G401.6 (cell line): Measurements from ENCODE around the gene UCHL3.

Source experiments
- FAIRE-seq: peaks from 2 replicates; lab custom pipeline; 2012; peaks lifted over from hg19 to GRCh38; lab: Jason Lieb, UNC

Gene UCHL3

DNA sequence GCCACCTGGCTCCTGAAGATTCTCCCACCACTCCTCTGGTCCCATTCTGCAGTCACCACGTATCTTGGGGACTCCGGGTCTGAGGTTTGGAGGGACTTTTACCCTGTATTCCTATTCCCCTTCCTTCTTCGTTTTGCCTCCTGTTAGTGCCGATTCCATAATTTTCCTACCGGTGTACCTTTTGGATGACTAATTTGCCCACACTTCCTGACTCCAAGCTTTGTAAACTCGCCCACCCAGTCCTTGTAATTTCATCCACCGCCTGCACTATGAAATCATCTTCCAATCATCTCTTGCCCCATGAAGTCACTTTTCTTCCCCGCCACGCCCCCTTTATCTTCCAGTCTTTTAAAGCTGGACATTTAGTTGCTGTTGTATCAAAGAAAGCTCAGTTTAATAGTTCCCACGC lies 572 bp downstream of the UCHL3 start:
- no peak for FAIRE-seq

DNA sequence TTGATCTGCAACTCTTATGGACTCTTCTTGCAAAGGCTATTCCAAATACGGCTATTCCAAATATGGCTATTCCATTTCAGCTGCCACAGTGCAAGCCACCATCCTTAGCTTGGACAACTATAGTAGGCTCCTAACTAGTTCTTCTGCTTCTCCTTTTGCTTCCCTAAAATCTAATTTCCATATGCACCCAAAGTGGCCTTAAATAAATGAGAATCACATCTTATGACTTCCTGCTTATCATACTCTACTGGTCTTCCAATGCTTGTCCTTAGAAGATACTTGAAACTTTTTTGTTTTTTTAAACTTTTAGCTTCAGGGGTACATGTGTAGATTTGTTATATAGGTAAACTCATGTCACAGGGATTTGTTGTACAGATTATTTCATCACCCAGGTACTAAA lies 4.9 kb downstream of the UCHL3 start:
- FAIRE-seq: no peak

DNA sequence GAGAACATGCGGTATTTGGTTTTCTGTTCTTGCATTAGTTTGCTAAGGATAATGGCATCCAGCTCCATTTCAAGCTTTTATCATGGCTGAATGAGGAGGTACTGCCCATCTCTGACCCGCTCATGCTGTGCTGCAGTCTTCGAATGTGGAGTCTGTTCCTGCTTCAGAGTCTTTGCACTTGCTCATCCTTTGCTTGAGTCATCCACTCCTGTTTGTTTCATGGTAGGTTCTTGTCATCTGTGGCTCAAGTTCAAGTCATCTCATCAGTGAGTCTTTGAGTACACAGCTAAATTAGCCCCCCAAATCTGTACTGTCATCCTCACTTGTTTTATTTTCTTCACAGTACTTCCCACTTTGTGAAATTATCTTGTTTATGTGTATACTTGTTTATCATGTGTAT lies 5.4 kb downstream of the UCHL3 start:
- no peak for FAIRE-seq

DNA sequence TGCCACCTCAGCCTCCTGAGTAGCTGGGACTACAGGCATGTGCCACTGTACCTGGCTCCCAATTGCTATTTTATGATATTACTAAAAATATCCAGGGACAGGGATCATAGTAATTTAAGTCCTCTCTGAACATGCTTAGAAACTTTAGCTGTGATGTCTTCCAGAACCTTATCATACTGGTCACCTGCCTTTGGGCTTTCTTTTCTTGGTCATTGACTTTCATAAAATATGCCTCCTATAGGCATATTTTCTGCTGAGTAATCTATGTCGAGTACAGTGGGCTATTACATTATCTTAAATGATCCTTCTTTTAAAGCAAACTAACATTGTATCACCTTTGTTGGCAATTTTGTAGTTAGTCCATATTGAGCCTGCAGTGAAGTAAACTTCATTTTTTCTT lies 6.2 kb downstream of the UCHL3 start:
- no peak for FAIRE-seq

DNA sequence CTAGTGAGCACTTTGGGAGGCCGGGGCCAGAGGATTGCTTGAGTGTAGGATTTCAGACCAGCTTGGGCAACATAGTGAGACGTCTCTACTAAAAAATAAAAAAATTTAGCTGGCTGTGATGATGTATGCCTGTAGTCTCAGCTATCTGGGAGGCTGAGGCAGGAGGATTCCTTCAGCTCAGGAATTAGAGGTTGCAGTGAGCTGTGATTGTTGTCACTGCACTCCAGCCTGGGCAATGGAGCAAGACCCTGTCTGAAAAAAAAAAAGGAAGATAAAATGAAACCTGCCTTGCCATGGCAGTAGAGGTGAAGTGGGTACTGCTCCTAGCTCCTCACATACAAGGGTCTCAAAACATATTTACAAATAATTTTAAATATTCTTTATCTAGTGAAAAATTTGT lies 7.4 kb downstream of the UCHL3 start:
- FAIRE-seq: no peak

DNA sequence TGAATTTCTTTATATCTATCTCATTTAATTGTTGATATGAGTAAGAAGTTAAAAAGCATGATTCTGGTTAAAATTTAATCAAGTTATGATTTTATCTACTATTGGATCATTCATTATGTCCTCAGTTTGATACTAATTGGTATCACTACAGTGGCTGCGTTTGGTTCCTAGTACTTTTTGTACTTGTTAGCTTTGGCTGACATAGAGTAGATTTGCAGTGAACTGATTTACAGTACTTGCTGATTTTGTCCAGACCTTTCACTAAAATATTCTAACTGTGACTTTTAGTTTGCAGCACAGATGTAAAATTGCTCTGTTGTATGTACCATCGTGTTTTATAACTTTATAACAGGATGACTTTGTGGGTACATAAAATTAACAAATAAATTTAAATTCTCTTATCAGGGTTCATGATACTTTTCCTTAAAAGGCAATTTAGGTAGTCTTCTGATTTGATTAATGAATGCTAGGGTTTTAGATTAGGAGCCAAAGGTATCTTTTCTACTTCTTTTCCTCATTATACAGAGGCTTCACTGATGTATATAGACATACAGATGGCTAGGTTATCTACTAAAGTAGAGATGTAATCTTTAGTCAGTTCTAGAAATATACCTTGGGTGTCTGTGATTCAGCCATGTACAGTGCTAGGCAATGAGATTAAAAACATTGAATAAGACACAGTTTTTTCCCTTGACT lies 8.7 kb downstream of the UCHL3 start:
- FAIRE-seq: no peak

DNA sequence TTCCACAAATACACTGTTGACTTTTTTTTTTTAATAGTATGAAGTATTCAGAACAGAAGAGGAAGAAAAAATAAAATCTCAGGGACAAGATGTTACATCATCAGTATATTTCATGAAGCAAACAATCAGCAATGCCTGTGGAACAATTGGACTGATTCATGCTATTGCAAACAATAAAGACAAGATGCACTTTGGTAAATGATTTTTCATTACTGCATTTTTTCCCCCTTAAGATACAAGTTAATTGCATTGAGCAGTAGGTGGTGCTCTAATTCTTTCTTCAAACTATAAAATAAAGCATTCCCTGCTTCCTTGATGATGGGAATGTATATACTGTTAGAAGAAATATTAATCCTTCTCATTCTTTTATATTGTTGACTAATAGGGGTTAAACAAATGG lies 17.1 kb downstream of the UCHL3 start:
- peak; percentile 86 for FAIRE-seq

DNA sequence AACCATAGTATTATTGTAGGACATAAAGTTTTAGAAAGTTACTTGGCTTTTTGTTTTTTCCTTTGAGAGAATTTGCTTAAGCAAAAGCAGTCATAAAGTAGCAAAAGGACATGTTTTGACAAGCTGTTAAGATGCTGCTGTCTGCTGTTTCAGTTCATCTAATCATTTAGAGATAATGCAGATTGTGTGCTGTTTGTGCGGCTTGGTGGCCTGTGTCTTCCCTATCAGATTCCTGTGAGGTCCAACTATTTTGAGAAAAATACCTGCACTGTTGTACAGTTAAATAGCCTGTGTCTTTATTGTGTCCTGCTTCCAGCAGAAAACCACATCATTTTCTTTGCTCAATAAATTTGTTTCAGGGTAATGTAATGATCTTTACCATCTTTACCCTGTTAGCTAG lies 20.0 kb downstream of the UCHL3 start:
- no peak for FAIRE-seq

DNA sequence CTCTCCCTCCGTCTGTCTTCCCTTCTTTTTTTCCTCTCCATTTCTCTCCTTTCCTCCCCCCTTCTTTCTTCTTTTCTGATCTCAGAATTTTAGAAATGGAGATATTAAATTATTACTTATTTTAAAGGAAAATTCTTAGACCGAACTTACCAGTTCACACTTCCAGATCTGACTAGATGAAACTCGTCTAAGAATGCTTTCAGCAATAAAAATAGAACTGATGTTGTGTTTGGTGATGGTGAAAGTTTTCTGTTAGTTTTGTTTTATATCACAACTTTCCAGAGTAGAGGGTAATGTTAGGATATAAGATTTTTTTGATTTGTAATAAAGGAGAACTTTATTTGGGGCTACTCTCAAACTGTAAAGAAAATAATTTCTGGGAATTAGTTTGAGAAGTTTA lies 29.9 kb downstream of the UCHL3 start:
- peak; percentile 52 for FAIRE-seq

DNA sequence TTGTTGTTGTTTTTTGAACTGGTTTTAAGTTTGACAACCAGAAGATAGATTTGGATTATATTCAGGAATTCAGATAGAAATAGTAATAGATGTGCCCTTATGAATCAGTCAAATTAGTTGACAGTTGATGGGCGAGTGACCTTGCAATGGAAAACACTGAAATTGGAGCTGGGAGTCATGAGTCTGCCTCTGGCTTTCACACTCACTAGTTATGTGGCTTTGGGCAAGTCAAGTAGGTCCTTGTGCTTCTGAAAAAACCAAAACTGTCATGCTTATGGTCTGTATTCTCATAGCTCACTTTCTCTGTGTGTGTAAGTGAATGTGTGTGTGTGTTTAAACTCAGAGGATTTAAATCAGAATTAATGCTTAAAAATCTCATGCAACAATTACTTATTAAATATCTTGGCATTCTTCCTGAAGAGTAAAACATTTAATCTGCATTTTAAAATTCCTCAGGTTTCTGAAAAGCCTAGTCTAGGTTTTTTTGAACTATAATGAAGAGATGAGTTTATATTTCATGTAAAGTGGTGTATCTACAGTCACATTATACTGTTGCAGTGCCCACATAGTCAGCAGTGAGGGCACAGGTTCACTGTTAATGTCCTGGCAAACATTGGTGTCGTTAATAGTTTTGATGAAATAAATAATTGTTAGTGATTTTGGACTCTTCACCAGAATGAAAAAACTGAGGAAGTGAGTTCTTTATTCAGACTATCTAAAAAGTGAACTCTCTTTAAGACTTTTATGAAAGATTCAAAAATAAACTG lies 32.5 kb downstream of the UCHL3 start:
- no peak for FAIRE-seq

DNA sequence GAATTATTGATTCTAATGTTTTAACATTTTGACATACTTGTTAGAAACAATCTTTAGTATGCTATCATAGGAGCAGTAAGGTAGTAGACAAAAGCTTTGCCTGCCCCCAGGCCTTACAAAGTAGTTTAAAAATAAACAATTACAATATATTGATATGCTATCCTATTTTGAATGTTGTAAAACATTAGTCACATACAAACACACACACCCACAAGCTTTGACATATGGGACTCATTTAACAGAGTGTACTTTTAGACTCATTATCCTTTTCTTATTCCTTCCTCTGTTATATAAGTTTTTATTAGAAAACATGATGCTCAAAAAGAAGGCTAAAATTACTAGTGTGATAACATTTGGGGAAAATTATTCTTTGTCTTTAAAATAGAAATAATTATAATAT lies 33.5 kb downstream of the UCHL3 start:
- no peak for FAIRE-seq

DNA sequence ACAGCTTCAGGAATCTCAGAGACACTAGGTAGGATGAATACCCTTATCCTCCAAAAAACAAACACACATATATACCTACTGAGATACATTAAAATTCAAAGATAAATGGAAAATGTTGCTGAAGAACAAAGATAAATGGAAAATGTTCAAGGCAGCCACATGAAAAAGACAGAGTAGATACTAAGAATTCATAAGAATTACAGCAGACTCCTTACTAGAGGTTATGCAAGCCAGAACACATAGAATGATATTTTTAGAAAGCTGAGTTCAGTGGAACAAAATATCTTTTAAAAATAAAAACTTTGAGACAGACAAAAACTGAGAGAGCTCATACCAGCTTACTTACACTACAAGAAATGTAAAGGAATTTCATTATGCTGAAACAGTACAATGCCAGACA lies 35.6 kb downstream of the UCHL3 start:
- no peak for FAIRE-seq

DNA sequence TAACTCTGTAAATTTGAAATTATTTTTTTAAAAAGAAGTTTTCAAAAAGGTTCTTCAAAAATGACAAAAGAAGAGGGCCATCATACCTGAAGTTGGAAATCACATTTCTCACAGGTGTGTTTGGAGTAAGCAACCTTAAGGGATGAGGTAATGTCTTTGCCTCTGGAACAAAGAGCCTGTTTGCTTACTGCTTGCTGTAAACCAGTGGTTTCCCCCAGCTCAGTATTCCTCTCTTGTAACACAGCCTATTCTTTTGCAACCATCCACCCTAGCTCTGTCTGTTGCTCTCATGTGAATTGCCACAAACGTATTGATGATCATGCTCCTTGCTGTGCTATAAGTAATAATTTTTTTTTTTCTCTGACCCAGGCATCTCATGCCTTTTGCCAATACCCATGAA lies 38.1 kb downstream of the UCHL3 start:
- FAIRE-seq: no peak

DNA sequence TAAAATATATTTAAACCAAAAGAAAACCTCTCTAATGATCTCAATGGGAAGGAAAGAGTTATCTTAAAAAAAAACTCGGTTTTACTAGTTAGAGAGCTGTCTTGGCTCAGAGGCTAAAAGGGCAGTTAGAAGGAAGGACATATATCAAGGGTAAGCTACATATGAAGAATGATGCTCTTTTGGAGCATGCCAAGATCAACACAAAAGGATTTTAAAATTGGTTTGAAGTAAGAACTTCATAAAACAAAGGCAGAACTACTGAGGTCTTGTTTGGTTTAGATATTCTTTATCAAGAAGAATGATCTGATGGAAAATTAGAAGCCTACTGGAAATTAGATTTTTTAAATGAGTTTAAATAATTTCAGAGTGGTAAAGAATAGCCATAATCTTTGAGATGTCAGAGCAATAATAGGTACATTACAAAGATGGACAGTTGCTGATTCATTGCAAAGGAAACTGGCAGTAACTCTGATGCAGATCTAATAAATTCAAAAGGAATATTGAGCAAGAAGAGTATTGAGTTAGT lies 47.1 kb downstream of the UCHL3 start:
- FAIRE-seq: no peak

DNA sequence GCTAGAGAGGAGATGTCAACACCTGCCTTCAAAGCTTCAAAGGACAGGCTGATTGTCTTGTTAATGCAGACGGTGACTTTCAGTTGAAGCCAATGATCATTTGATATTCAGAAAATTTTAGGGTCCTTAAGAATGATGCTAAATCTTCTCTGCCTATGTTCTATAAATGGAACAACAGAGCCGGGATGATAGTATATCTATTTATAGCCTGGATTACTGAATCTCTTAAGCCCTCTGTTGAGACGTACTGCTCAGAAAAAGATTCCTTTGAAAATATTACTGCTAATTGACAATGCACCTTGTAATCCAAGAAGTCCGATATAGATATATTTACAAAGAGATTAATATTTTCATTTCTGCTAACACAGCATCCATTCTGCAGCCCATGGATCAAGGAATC lies 50.8 kb downstream of the UCHL3 start:
- FAIRE-seq: no peak

DNA sequence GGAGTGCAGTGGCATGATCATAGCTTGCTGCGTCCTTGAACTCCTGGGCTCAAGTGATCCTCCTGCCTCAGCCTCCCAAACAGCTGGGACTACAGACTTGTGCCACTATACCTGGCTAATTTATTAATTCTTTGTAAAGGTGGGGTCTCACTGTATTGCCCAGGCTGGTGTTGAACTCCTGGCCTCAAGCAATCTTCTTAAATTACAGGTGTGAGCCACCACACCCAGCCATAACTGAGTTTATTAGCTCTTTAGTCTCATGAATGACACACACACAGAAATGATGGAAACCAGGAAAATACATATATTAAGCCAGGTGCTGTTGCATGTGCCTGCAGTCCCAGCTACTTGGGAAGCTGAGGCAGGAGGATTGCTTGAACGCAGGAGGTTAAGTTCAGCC lies 53.4 kb downstream of the UCHL3 start:
- FAIRE-seq: no peak

DNA sequence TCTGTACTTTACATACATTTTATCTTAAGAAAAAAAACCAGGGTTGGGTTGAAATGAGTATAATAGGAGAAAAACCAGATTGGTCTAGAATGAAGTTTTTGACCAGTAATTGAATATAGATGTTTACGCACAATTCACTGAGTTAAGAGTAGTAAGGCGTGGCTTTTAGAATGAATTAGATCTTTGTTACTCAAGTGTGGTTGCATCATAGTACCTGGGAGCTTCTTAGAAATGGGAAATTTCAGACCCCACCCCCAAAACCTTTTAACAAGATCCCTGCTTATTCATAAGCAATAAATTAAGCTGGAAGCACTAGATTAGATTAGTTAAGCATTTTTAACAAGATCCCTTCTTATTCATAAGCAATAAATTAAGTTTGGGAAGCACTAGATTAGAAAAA lies 57.9 kb downstream of the UCHL3 start:
- FAIRE-seq: no peak

DNA sequence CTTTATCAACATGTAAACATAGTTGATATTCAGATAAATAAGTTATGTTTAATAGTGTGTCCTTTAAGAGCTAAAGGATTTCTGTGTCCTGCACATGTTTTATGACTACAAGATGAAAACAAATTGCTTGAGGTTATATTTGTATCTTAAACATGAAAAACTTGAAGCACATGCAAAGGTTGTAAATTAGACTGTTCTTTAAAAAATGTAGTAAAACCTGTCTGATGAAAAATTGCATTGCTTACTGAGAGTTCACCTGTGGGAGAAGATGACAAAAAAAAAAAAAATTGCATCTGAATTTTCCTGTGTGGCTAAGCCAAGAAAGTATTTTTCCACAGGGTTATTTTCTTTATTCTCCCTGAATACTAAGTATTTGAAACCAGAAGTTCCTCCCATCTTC lies 60.9 kb downstream of the UCHL3 start:
- FAIRE-seq: no peak

DNA sequence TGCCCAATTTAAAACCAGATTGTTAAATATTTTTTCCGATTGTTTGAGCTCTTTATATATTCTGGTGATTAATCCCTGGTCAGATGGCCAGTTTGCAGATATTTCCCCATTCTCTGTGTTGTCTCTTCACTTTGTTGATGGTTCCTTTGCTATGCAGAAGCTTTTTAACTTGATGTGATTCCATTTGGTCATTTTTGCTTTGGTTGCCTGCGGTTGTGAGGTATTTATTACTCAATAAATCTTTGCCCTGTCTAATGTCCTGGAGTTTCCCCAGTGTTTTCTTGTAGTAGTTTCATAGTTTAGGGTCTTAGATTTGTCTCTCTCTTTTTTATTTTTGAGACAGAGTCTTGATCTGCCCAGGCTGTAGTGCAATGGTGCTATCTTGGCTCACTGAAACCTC lies 62.8 kb downstream of the UCHL3 start:
- no peak for FAIRE-seq

DNA sequence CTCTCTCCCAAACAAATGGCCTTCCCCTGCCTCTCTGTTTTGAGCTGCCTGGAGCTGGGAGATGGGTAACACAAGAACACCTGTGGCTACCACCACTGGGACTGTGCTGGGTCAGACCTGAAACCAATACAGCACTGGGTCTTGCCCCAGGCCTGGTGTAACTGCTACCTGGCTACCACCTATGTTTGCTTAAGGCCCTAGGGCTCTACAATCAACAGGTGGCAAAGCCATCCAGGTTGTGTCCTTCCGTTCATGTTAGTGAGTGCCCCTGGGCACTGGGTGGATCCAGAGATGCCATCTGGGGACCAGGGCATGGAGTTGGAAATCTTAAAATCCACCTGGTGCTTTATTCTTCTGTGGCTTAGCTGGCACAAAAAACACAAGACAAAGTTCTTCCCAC lies 67.6 kb downstream of the UCHL3 start:
- FAIRE-seq: no peak

DNA sequence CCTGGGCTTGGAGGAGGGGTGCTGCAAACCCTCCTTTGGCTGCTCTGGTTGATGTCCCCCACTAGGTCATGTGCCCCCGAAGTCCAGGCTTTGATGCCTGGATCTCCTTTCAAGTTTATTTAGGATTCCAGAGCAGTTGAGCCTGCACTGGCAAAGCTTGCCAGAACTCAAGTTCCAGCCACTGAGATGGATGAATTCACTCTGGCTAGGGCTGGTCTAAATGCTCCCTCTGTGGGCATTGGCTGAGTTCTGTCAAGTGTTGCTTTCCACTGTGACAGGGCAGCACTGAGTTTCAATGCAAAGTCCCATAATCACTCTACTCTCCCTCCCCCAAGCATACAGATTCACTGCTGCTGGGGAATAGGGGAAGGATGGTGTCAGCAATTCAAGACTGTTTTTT lies 68.7 kb downstream of the UCHL3 start:
- FAIRE-seq: no peak

DNA sequence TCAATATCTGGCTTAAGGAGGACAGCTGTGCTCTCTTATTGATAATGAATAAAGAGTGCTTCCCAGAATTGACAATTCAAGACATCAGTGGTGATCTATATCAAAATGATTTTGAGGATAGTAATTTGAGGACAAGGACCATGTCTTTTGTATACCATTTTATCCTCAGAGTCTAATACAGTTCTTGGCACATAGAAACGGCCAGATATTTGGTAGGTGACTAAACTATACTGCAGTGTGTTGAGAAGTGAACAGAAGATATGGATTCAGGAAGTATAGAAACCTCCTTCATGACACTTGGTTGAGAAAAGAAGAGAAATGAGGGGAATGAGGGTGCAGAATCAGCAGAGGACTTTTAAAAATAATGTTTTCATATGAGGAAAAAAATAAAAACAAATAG lies 70.4 kb downstream of the UCHL3 start:
- no peak for FAIRE-seq

DNA sequence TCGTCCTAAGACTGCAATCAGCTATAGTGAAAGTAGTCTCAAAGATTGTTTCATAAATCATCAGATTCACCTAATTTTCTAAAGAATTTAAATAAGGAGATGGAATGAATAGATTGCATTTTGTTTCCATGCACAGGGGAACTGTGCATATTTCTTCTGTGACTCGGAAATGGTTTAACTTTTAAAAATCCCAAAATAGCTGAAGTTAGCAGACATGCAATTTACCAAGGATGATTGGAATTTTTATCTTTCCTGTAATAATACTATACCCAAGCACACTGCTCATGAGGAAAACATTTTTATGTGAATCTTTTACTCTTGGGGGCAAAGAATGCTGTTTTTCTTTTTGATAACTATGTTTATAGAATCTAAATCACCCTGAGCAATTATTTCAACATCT lies 71.6 kb downstream of the UCHL3 start:
- peak; percentile 37 for FAIRE-seq

DNA sequence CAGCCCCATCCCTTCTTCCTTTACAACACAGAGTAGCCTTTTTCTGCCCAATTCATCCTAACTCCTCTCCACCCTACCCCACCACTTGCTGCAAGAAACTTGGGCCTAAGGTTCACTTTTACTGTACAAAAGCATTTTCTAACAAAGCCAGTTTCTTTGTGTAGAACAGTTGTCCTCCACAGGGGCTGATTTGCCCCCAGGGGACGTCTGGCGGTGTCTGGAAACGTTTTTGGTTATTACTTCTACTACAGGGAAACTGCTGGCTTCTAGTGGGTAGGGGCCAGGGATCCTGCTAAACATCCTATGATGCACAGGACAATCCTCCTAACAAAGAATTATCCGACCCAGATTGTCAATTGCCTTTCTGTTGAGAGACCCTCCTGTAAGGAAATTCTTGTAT lies 79.2 kb downstream of the UCHL3 start:
- no peak for FAIRE-seq
